WERI-Rb-1 (cell line): ENCODE results near the gene ITGA1.

Source experiments
- DNase-seq: peaks from one replicate; pipeline ENCODE4 v3.0.0-alpha.2; 2020
- H3K27ac ChIP-seq: fragments of 250-450 bp; sonication (Bioruptor Pico); 2 replicates; pipeline ENCODE4 v1.5.1; 2020; ENCODE audit warnings: mild to moderate bottlenecking, moderate library complexity
- H3K27me3 ChIP-seq: fragments of 250-450 bp; sonication (Bioruptor Pico); 2 replicates; pipeline ENCODE4 v1.5.1; 2021; ENCODE audit warnings: mild to moderate bottlenecking, low read depth, moderate library complexity; ENCODE audit not compliant: insufficient read depth, severe bottlenecking
- H3K36me3 ChIP-seq: fragments of 250-450 bp; sonication (Bioruptor Pico); 2 replicates; pipeline ENCODE4 v1.5.1; 2020; ENCODE audit warnings: mild to moderate bottlenecking, moderate library complexity
- H3K4me3 ChIP-seq: 2 replicates; pipeline ENCODE4 v1.5.1; 2011; ENCODE audit warnings: low read depth, mild to moderate bottlenecking, control low read depth, low read length
- H3K9me3 ChIP-seq: fragments of 250-450 bp; sonication (Bioruptor Pico); 2 replicates; pipeline ENCODE4 v1.5.1; 2021; ENCODE audit warnings: mild to moderate bottlenecking, moderate library complexity; ENCODE audit not compliant: severe bottlenecking
- TF ChIP-seq, protein P1 (sequence below): IDR thresholded peaks from 2 replicates; pipeline ENCODE4 v1.5.1; 2011; ENCODE audit warnings: low read depth, mild to moderate bottlenecking, control low read depth, inconsistent platforms, low read length

Gene ITGA1

GRCh38 chr5:52825826-52826225 lies 38.1 kb downstream of the ITGA1 start:
- H3K4me3 ChIP-seq: no peak overlapping the region
- no peaks in the 10 kb centered on the region for H3K36me3 ChIP-seq
- no peak overlapping the region for H3K27ac ChIP-seq
- H3K27me3 ChIP-seq: no peaks in the 10 kb centered on the region
- TF ChIP-seq, protein P1, sequence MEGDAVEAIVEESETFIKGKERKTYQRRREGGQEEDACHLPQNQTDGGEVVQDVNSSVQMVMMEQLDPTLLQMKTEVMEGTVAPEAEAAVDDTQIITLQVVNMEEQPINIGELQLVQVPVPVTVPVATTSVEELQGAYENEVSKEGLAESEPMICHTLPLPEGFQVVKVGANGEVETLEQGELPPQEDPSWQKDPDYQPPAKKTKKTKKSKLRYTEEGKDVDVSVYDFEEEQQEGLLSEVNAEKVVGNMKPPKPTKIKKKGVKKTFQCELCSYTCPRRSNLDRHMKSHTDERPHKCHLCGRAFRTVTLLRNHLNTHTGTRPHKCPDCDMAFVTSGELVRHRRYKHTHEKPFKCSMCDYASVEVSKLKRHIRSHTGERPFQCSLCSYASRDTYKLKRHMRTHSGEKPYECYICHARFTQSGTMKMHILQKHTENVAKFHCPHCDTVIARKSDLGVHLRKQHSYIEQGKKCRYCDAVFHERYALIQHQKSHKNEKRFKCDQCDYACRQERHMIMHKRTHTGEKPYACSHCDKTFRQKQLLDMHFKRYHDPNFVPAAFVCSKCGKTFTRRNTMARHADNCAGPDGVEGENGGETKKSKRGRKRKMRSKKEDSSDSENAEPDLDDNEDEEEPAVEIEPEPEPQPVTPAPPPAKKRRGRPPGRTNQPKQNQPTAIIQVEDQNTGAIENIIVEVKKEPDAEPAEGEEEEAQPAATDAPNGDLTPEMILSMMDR: no peak
- no peak for DNase-seq
- H3K9me3 ChIP-seq: no peaks in the 10 kb centered on the region

DNA sequence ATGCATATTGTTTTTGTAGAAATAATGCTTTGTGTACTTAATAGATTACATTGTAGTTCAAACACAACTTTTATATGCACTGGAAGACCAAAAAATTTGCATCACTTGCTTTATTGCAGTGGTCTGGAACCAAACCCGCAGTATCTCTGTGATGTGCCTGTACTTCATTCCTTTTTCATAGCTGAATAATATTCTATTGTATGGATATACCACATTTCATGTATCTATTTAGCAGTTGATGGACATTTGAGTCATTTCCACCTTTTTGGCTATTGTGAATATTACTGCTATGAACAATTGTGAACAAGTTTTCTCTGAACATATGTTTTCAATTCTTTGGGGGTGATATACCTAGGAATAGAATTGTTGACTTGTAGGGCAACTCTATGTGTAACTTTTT lies 40.1 kb downstream of the ITGA1 start:
- H3K27me3 ChIP-seq: no peaks in the 10 kb centered on the region
- H3K27ac ChIP-seq: no peak overlapping the region
- TF ChIP-seq, protein P1: no peak
- H3K4me3 ChIP-seq: no peak overlapping the region
- H3K9me3 ChIP-seq: no peaks in the 10 kb centered on the region
- H3K36me3 ChIP-seq: no peaks in the 10 kb centered on the region
- DNase-seq: no peak

DNA sequence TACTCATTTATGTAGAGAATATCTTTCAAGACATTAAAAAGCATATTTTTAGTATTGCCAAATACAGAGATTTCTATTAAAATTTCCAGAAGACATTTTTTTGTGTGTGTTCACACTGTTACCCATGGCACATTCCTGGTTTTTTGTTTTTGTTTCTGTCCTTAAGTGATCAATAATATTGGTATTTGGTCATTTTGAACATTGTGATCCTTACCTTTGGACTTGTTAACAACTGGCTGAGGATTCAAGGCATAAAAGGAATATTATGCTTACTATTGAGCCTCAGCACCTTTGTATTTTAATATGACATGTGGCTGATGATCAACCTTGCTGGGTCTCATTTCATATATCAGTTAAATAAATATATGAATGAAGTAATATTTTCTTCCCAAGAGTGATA lies 41.9 kb downstream of the ITGA1 start:
- DNase-seq: no peak
- H3K27ac ChIP-seq: no peak overlapping the region
- H3K9me3 ChIP-seq: no peaks in the 10 kb centered on the region
- no peak overlapping the region for H3K4me3 ChIP-seq
- TF ChIP-seq, protein P1: no peak
- H3K27me3 ChIP-seq: no peaks in the 10 kb centered on the region
- no peaks in the 10 kb centered on the region for H3K36me3 ChIP-seq

DNA sequence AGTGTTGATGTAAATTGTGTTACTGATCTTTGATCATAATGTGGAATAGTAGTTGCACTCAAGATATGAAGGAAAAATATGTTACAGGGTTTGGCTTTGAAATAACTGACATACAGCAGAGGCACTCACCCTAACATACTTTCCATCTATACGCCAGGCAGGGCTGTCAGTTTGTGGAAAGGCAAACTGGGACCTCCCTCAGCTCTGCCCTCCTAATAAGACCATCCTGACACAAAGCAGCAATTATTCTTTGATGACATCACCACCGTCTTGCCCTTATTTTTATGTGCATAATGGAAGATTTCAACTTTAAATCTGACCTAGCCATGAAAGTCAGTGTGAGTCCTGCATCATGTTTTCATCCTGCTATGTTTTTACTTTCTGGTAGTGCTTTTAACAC lies 42.9 kb downstream of the ITGA1 start:
- no peak for DNase-seq
- no peaks in the 10 kb centered on the region for H3K36me3 ChIP-seq
- no peaks in the 10 kb centered on the region for H3K27me3 ChIP-seq
- no peak overlapping the region for H3K4me3 ChIP-seq
- no peaks in the 10 kb centered on the region for H3K9me3 ChIP-seq
- H3K27ac ChIP-seq: no peak overlapping the region
- TF ChIP-seq, protein P1: no peak

DNA sequence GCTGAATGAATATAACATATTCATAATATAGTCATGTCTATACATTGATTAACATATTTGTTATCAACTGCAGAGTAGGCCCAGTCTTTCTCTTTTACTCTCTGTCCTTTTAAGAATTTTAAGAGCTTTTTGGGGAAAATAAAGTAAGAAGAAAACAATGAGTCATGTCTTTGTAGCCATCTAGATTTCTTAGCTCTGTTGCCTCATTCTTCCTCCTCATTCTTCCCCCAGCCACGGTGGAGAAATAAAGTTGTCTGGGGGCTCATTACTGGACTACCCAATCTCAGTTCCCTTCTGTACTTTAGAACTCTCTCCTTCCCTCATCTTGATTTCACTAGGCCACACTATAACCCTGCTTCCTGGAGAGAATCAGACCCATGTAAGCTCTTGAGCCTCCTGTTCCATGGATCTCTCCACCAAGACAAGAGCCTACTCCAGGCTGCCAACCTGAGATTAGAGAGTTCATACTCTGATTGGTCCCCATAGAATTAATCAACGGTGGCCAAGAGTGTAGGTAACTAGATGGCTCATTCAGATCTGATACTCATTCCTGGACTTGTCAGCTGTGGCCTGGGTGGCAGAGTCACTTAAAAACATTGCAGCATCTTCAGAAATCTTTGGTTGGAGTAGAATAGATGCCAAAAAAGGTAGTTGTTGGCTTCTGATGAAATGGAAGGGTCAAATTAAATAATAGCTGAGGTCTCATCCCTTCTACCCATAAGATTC lies 44.2 kb downstream of the ITGA1 start:
- TF ChIP-seq, protein P1: no peak
- Histone ChIP-seq H3K27ac (no peak overlapping the region), H3K9me3 (no peaks in the 10 kb centered on the region), H3K27me3 (no peaks in the 10 kb centered on the region), H3K36me3 (no peaks in the 10 kb centered on the region), H3K4me3 (no peak overlapping the region)
- DNase-seq: no peak

DNA sequence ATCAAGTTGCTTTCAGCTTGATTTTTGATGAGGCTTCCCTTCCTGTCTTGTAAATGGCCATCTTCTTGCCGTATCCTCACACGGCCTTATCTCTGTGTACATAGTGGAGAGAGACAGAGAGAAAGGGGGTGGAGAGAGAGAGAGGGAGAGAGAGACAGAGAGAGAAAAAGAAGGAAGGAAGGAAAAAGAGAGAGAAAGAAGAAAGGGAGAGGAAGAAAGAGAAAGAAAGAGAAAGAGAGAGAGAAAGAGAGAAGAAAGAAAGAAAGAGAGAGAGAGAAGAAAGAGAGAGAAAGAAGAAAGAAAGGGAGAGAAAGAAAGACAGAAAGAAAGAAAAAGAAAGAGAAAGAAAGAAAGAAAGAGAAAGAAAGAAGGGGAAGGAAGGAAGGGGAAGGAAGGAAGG lies 46.6 kb downstream of the ITGA1 start:
- Histone ChIP-seq H3K27me3 (no peaks in the 10 kb centered on the region), H3K4me3 (no peak overlapping the region), H3K36me3 (no peaks in the 10 kb centered on the region), H3K9me3 (no peaks in the 10 kb centered on the region), H3K27ac (no peak overlapping the region)
- TF ChIP-seq, protein P1: no peak
- no peak for DNase-seq
